Pulmonary artery endothelial cell (primary cell): ENCODE results near the gene NDUFAF5. TPM values are rescaled to one million over a fixed set of nuclear protein-coding genes. Genes with fewer than 3 reads are reported as not detected.
"Not testable (repeated sequence)": the region's sequence is repeated elsewhere in the genome, so short reads cannot be mapped to it uniquely, and the experiment has no call there.

Experiments used
- DNase-seq: peaks from one replicate; pipeline ENCODE4 v3.0.0-alpha.2; 2011; ENCODE audit warnings: low read depth, low spot score
- total RNA-seq: library from RNA; depleted of rRNA; stranded (reverse); fragments of >200 nt; gene quantifications from 2 replicates; pipeline ENCODE4 v1.2.3, GENCODE V29; 2014

NDUFAF5 gene, protein sequence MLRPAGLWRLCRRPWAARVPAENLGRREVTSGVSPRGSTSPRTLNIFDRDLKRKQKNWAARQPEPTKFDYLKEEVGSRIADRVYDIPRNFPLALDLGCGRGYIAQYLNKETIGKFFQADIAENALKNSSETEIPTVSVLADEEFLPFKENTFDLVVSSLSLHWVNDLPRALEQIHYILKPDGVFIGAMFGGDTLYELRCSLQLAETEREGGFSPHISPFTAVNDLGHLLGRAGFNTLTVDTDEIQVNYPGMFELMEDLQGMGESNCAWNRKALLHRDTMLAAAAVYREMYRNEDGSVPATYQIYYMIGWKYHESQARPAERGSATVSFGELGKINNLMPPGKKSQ
- total RNA-seq = 15.6 and 22.9 TPM in 2 replicates

DNA sequence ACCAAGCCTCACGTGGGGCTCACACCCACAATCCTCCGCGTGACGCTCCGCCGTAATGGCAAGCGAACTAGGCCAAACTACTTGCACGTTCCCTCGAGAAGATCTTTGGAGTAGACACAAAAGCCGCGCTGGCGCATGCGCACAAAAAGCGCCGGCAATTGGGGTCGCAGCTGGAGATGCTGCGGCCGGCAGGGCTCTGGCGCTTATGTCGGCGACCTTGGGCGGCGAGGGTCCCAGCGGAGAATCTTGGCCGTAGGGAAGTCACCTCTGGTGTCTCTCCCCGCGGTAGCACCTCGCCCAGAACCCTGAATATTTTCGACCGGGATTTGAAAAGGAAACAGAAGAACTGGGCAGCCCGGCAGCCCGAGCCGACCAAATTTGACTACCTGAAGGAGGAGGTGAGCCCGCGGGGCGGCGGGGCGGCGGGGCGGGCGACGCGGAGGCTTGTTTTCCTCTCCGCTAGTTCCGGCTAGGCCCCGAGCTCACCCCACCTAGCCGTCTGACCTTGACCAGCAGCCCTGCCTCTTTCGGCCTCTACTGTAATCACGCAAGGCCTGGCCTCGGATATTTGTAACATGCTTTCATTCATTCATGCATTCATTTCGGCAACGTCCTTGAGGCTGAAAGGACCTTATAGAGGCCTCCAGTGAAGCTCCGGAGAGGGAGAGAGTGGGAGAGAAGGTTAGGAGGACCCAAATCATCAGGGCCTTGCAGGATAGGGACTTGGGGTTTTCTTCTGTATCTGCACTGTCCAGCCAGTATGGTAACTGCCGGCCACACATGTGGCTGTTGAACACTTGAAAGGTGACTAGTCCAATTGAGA lies at the start of gene NDUFAF5, which contains the start of gene ESF1:
NDUFAF5 (plus strand) TSS at position 136 of the 823 bp plus-strand sequence; CDS start at position 177, 41 bp downstream.
ESF1 (minus strand) TSS at position 27 of the 823 bp plus-strand sequence. CDS start 1,779 bp downstream, outside the sequence.
- DNase-seq = peak; percentile 91

DNA sequence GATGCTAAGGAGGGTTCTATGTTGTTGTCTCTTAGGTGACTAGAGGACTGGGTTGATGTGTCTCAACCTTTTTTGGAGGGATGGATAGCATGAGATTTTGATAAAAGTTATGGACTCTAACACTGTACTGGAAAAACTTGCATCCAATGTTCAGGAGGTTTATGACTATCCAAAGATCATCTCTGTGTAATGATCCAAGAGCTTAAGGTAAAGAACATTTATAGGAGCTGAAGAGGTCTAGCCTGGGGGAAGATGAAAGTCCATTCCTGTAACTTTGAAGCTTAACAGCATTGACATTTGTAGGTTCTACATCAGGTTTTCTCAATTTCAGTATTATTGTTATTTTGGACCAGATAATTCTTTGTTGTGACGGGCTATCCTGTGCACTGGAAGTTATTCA lies 49.0 kb upstream of the NDUFAF5 start:
- no peak for DNase-seq

DNA sequence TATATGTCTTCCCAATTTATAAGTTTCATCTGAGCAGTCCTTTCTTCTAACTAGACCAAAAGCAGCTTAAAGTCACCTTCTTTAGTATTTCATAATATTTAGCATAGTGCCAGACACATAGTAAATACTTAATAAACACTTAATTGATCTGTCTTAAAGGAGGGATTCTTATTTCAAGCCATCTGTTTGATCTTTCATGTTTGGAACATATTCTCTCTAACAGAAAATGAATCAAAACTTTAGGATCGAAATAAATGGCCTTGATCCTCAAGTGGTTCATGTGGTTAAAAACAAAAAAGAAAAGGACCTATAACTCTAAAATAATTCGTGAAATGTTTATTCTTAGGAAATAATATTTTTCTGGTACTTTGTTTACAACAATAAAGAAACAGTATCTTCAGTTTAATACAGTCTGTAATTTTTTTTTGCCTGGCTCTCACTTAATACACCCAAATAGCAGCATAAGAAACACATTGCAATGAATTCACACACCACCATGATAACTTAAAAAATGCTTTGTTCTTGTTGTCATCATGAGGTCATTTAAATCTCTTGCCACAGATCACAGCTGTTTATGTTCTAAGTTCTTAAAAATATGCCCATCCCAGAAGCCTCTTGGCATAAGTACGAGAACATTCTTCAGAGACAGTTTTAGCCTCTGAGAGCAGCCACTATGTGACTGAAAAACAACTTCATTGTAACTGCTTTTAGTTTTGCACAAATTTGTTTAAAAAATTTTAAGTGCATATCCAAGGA lies 48.2 kb upstream of the NDUFAF5 start:
- DNase-seq = no peak

DNA sequence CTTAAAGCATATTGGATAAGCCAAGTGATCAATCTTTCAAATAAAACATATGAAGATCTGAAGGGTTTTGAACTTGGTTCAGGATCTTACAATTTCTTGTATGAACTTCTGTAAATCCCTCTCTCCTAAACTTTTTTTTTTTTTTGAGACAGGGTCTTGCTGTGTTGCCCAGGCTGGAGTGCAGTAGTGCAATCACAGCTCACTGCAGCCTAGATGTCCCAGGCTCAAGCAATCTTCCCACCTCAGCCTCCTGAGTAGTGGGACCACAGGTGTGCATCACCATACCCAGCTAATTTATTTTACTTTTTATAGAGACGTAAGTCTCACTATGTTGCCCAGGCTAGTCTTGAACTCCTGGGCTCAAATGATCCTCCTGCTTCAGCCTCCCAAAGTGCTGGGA lies 46.6 kb upstream of the NDUFAF5 start:
- not testable (repeated sequence) for DNase-seq

DNA sequence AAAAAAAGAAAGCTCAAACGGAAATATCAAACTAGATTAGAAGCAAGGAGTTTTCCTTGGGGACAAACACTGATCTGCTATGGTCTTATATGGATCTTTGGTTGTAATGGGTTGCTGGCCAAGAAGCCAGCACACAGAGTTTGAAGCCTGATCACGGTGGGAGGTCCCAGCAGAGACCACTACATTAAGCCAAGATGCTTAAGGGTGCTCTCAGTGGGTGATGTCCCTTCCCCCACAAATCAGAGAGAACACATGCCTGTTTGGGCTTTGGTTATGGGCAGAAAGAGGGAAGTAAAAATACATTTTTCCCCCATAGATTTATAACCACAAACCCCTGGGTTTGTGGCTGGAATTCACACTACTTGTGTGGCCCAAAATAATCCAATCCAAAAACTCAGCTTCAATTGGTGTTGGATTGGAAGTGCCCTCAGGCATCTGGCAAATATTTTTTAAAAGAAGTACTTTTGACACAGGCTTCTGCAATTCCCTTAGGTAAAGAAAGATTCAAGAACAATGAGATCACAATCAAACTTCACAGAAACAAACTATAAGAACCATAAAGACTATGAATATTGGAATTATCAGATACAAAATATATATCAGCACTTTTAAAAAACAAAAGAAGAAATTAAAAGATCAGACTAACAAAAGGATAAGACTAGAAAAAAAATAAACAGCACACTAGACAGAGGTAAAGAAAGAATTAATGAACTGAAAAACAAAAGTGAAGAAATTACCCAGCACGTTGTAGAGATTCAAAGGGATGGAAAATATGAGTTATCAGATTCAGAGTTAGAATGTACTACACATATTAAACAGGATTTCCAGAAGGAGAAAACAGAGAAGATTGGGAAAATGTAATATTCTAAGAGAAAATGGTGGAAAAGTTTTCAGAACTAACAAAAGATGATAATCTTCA lies 44.8 kb upstream of the NDUFAF5 start:
- no peak for DNase-seq

DNA sequence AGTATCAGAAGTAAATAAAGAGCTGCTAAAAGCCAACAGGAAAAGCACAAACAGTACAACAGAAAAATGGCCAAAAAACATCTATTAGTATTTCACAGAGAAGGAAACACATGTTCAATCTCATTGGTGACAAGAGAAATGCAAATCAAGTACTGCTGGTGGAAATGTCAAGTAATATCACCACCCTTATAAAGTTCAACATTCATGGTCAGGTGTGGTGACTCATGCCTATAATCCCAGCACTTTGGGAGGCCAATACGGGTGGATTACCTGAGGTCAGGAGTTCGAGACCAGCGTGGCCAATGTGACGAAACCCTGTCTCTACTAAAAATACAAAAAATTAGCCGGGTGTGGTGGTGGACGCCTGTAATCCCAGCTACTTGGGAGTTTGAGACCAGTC lies 42.9 kb upstream of the NDUFAF5 start:
- no peak for DNase-seq

DNA sequence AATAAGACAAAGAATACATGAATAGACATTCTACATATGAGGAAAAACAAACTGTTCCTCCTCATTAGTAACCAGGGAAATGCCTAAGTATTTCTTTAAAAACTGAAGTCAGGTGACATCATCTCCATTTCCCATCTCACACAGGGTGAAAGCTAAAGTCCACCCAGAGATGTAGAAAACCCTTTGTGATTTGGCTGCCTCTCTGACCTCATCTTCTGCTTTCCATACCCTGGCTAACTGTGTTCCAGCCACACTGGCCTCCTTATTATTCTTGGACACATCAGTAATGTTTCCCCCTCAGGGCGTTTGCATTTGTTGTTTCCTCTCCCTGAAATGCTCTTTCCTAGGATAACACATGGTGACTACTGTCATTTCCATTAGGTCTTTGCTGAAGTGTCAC lies 40.5 kb upstream of the NDUFAF5 start:
- DNase-seq = no peak

DNA sequence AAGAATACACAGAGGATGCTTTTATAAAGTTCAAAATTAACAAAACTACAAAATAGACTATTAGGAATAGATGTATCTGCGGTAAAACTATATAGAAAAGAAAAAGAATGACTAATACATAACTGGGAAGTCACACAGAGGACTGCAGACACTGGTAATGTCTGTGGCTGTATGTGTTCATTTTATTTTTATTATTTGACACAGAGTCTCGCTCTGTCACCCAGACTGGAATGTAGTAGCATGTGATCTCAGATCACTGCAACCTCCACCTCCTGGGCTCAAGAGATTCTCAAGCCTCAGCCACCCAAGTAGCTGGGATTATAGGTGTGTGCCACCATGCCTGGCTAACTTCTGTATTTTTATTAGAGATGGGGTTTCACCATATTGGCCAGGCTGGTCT lies 39.0 kb upstream of the NDUFAF5 start:
- DNase-seq = no peak

DNA sequence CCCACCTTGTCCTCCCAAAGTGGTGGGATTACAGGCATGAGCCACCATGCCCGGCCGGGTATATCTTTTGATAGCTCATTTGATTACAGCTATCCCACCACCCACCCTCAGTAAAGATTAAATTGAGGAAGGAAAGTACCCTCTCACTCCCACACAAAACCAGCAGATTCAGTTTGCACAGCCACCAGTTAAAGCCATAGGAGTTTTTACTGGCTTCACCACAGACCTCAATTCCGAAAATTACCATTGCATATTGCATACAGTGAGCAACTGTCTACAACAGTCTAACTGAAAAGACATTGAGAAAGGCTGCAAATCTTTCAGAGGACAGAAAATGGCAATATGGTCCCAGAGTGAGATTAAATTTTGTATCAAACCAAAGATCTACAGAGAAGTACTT lies 35.0 kb upstream of the NDUFAF5 start:
- DNase-seq = no peak

DNA sequence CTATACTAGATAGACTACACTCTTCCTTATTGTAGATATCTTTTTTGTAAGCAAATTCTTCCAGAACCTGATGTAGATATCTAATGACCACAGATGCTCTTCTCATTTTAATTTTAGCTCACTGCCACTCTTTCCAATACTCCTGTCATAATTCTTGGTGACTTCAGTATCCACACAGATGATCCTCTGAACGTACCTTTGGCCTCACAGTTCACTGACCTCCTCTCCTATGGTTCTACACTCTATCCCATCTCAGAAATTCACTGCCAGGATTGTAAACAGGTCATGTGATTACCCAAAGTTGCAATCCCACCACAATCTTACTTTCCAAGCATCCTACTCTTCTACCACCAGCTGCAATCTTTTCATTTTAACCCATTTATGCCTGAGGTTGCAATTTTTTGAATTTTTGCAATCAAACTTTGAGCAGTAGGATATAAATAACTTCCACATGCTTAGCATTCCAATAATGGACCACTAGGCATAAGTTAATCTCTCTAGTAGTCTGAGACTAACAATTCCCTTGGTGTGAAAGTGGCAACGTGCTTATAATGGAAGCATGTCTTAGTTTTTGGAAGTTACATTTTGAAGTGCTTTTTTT lies 31.3 kb upstream of the NDUFAF5 start:
- no peak for DNase-seq

DNA sequence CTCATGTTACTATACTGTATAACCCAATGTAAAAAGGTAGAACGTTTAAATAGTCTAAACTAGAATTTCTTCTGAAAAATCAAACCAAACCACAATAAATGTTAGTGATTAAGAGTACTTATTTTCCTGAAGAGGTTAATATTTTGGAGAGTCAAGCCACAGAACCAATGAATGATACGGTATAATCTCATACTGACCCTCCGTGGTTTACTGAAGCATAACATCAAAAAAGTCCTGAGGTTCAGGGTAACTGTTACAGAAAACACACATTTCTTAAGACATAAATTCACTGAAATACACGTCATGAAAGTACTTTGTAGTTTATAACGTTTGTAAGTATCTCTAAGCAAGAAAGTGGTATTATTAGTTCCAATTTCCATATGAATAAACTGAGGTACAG lies 29.0 kb upstream of the NDUFAF5 start:
- DNase-seq = no peak

DNA sequence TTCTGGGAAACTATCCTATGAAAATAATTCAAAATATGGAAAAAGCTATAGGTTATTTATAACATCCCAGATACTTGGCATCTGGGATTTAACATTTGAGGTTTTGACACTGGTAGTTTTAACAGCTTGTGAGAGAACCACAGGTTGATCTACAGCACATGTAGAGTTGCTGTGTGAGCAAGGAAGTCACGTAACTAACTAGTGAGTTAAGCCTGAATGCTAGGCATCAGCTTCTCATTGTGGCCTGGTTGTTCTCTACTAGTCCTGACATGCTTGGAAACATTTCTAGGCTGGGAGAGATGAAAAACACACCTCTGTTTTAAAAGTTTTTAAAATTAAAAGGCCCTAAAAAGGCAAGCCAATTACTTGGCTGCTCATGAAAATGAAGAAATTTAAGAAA lies 28.3 kb upstream of the NDUFAF5 start:
- DNase-seq = no peak

DNA sequence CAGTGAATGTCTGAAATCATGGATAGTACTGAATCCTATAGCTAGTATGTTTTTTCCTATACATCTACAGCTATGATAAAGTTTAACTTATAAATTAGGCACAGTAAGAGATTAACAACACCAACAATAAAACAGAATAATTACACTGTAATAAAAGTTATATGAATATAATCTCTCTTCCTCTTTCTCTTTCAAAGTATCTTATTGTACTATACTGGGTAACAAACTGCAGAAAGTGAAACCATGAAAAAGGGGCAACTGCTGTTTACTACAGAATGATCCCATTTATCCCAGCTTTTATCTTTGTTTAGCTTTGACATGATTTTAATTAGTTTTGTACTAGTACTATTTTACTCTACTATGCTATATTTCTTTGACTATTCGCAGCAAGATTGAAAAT lies 25.9 kb upstream of the NDUFAF5 start:
- DNase-seq = no peak

DNA sequence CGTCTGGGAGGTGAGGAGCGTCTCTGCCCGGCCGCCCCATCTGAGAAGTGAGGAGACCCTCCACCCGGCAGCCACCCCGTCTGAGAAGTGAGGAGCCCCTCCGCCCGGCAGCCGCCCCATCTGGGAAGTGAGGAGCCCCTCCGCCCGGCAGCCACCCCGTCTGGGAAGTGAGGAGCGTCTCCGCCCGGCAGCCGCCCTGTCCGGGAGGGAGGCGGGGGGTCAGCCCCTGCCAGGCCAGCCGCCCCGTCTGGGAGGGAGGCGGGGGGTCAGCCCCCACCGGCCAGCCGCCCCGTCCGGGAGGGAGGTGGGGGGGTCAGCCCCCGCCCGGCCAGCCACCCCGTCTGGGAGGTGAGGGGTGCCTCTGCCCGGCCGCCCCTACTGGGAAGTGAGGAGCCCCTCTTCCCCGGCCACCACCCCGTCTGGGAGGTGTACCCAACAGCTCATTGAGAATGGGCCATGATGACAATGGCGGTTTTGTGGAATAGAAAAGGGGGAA lies 24.3 kb upstream of the NDUFAF5 start:
- DNase-seq = not testable (repeated sequence)

DNA sequence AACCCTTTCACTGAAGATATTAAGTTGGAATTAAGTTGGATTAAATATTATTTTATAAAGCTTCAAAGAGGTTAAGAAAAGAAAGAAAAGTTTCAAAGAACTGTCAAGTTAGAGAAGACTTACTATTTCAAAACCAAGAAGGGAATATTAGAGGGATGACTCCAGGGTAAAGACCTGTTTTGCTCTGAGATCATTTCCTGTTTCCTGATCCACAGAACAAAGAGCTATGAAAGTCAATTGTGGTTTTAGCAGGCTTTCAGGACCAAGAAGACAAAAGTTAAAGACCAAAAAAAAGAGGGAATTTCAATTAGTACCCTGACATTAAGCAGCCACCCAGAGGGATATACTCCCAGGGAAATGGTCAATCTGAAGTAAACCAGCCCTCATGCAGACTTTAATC lies 19.5 kb upstream of the NDUFAF5 start:
- DNase-seq = peak; percentile 46

DNA sequence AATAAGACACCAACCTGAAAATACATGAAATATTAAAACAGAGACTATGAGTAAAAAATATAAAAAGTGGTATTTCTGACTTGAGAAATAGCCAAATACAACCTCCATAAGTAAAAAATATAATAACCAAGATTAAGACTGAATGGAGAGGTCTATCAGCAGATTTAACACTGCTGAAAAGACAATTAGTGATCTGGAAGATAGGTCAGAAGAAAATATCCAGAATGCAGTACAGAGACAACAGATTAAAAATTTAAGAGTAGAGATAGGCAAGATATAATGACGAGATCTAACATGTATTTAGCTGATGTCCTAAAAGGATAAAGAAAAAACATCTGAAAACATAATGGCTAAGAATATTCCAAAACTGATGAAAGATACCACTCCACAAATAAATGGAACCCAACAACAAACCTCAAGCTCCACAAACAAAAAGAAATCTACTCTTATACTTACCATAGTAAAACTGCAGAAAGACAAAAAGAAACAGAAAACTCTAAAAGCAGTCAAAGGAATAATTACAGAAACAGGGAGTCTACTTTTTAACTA lies 18.9 kb upstream of the NDUFAF5 start:
- DNase-seq = no peak

DNA sequence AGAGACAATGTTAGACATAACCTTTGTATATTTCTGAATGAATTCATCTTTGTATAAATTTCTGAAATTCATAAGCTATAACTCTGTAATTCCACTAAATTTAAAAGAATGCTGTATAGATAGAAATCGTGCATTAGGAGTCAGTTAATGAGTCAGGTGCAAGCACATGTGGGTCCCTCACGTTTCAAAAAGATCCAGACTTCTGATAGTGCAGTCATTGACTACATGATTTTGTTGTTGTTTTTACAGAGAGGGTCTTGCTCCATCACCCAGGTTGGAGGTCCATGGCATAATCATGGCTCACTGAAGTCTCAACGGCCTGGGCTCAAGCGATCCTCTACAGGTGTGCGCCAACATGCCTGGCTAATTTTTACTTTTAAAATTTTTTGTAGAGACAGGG lies 14.7 kb upstream of the NDUFAF5 start:
- DNase-seq = no peak

DNA sequence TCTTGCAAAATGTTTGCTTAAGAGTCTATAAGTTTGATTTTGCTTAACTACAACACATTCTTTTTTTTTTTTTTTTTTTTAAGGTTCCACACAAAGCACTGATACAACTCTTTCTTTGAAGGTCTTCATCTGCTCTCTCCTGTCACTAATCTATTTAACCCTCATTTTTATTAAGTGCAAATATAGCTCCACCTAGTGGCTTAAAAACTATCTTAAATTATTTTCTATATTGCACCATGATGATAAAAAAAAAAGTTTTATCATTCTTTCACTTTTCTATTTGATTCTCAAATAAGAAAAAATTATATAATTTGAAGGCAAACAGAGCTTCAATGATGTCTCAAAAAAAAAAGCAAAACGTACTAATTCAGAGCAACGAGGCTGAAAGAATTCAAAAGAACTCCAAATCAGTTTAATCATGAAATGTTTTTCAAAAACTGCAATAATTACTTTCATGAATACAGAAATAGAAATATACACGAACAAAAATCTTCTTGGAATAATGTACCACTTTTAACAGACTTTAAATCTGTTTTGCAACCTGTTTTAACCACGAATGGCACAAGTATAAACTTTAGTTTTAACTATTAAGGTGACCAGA lies 12.9 kb upstream of the NDUFAF5 start:
- DNase-seq = no peak

DNA sequence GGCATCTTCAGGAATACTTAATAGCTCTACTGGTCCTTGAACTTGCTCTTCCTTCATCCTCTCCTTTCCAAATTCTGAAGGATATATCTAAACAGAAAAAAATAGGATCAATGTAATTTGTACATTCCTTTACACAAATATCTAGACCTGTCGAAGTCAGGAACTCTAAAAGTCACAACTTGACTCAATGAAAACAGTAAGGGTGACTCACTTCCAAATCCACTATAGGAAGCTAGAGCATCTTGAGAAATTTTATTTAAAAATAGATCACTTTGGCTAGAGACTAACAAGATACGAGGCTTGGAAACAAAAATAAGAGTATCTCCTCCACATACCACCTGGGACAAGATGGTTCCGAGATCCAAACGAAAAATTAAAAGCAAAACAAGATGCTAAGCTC lies 12.3 kb upstream of the NDUFAF5 start:
- DNase-seq = no peak

DNA sequence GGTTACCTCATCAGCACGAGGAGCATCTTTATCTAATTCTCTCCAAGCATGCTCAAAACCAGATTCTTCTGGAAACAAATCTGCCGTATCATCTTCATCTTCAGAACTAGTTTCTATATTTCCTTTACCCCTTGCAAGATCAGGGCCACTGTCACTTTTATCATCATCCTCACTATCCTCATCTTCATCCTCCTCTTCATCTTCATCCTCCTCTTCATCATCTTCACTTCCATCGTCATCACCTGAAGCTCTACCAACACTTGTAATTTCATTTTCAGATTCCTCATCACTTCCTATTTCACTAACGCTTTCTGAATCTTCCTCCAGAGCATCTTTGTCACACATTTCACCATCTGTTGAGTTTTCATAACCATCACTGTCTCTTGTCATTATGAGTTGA lies 9.0 kb upstream of the NDUFAF5 start:
- no peak for DNase-seq
